AG08395 (cell line): ENCODE results near the gene ELOVL2.
"Not testable (repeated sequence)": the region's sequence is repeated elsewhere in the genome, so short reads cannot be mapped to it uniquely, and the experiment has no call there.

Experiments used
- DNase-seq: peaks from one replicate; pipeline ENCODE4 v3.0.0; 2012; ENCODE audit warnings: mixed read lengths, low spot score

The ELOVL2 gene

GRCh38 chr6:11021714-11022113 lies 22.4 kb downstream of the ELOVL2 start:
- no peak for DNase-seq

DNA sequence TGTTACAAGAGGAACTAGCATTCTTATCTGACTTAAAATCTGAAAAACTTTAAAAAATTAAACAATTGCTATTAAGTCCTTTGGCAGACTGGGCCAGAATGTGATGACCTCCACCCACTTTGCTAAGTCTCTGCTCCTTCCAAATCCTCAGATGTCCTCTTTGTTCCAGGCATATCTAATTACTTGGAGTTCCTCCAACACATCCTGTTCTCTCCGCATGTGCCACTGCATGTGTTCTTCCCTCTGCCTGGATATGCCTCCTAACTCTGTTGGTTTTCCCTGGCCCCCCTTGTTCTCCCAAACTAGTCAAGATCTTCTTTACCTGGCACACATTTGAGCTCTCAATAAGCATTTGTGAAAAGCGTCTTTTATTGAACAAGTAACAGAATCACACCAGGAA lies 23.1 kb downstream of the ELOVL2 start:
- no peak for DNase-seq

DNA sequence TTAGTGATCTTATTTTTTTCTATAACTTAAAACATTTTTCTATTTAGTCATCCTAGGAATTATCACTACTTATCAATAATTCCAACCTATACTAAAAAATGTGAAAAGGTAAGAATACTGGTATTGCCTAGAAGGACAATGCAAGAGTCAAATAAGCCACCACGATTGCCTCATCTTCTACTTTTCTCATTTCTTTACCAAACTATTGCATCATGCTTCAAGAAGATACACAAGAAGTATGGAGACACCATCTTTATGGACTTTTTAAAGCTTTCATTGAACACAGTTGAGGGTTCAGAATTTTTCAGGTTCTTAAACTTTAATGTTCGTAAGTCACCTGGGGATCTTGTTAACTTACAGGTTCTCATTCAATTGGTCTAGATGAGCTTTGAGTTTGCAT lies 25.9 kb downstream of the ELOVL2 start:
- DNase-seq = no peak

- DNase-seq = no peak
Measured at GRCh38 chr6:11017090-11017489, 27.0 kb downstream of the ELOVL2 start.

DNA sequence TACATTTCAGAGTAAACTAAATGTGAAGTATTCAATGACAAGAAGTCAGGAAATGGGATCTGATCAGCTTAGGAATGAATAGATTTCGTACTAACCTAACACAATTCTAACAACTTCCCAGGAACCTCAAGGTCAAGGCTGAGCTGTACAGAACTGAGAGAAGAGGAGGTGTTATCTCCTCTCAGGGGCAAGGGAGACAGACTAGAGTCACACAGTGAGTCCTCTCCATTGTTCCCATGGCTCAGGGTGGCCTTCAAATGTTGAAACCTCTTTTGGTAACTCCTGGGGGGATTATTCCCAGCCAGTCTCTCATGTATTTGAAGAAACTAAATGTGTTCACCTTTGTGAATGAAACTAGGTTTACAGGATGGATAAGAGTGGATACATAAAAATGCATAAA lies 27.7 kb downstream of the ELOVL2 start:
- DNase-seq = no peak

- no peak for DNase-seq
Measured at GRCh38 chr6:11015102-11015501, 29.0 kb downstream of the ELOVL2 start.

DNA sequence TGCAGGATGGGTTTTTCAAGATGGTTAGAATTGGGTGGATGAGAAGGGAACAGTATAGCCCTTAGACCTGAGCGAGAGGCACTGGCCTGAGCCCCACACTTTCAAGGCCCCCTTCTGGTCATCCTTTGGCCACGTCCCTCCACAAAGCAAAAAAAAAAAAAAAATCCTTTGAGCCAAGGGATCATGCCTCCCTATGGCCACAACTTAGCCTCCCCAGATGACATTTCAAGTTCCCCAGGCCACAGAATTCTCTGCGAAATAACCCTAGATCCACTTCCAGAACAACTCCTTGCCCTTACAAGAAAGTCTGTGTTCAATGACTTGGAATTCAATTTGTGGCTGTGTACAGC lies 30.4 kb downstream of the ELOVL2 start:
- DNase-seq = no peak

GRCh38 chr6:11012976-11013720 lies 31.0 kb downstream of the ELOVL2 start:
- no peak for DNase-seq

DNA sequence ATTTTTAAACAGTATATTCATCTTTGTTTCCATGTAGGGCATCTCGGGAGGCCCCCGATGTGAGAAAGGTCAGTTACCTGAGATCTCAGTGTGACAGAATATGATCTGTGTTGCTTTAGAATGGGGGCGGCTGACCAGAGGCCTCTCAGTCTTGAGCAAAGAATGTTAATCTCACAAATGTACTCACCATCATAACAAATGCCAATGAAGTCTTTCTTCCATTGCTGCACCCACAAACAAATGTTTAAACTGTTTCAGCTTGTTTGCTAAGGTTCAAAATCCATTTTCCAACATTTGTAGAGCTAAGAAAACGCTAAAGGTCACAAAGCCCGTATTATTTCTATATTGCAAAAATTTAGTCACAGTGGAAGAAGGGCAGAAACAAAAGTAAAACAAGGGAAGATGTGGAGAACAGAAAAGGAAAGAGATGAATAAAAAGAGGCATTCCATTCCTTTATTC lies 31.8 kb downstream of the ELOVL2 start:
- no peak for DNase-seq

DNA sequence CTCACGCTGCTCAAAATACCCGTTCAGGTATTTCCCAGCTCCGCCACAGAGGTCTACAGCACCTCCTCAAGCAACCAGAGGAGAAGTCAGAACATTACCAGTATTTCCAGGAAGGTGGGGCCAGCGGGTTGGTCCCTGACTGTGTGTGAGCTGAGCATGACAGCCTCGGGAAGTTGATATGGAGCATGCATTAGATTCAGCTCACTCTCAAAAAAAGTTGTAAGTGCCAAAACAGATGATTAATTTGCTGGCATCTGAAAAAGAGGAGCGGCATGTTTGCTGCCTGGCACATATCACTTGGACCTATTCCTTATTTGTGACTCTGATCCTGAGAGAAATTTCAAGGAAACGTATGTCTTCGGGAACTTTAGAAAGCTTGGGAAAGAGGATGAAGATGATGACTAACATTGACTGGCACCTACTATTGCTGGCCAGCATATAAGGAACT lies 32.3 kb downstream of the ELOVL2 start:
- DNase-seq = no peak

GRCh38 chr6:11009353-11009752 lies 34.8 kb downstream of the ELOVL2 start:
- DNase-seq = peak; percentile 16

DNA sequence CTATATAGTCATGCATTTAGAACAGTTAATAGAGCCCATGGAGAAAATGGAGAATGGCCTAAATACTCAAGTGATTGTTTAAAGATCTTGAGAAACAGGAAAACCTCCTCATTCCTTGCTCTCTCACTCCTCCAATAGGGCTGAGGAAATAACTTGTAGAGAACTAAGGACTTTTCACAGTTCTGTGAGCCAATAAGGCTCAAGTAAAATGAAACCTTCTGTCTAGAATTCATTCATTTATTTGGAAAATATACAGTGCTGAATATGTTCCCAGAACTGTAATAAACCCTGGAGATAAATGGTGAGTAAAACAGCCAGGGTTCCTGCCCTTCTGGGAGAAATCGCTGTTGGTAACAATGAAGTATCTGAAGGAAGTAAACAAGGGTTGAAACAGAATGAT lies 35.3 kb downstream of the ELOVL2 start:
- peak; percentile 15 for DNase-seq

DNA sequence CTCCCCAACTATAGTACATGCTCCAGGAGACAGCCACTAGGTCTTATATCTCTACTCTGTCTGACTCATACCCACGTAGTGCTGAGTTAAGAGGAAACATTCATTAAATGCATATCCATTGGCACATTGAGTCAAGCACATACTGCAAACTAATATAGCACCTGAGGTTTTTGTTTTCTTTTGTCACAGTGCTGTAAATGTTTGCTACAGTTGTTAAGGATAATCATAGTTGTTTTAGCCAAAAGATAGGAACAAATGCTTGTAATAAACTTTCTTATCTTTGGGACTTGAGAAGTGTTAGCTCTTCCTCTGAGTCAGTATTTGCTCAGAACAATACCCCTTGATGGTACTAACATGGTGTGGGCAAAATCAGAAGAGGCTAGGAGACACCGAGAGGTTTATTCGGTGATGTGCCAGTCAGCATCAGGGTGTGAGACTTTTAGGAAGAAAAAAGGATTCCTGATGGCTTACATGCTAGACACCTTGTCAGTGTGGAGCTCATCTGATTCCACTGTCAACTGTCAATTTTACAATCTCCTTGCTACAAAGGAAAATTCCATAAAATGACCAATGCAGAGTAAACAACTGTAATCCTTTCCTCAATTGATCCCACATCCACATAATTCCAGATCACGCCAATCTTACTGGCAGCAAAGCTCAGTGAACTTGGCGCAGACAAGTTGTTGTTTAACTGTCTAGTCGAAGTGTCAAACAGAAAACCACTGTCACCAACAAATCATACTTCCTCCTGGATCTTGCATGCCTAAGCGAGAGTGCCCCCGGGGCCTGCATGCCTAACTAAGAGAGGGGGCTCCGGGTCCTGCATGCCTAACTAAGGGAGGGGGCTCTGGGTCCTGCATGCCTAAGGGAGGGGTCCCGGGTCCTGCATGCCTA lies 36.1 kb downstream of the ELOVL2 start:
- no peak for DNase-seq

GRCh38 chr6:11006061-11006460 lies 38.0 kb downstream of the ELOVL2 start:
- DNase-seq = no peak

GRCh38 chr6:11003297-11003696 lies 40.8 kb downstream of the ELOVL2 start:
- not testable (repeated sequence) for DNase-seq

DNA sequence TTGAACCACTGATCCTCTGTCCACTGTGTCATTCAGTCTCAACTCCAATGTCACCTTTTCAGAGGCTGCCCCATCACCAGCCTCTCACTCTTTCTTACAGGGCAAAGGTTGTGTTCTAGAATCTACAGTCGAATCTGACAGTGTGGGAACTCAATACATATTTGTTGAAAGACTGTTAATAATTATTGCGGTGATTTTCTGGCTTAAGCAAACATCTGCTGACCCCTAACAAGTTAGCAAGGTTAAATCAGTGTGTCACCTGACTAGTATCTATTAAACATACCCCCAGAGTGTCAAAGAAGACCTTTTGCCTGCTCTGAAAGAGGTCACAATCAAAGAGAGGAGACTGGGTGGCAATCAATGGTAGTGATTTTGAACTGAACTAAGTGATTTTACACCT lies 41.9 kb downstream of the ELOVL2 start:
- no peak for DNase-seq

DNA sequence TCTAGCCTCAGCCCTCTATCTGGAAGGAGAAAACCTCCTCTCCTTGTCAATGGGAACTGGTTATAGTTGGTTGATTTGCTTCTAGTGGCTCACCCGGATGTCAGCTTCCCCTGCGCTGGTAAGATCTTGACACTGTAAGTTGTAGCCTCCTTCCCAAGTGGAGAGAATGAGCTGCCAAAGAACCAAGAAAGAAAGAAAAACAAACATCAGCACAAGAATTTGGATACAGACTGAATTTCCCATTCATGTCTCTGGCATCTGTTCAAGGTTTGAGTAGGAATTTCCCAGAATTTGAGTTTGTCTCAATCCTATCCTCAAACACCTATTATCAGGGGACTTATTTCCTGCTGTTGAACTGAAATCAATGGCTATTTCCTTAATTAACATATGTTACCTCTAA lies 44.1 kb downstream of the ELOVL2 start:
- no peak for DNase-seq

GRCh38 chr6:10995114-10995707 lies 48.9 kb downstream of the ELOVL2 start:
- no peak for DNase-seq

DNA sequence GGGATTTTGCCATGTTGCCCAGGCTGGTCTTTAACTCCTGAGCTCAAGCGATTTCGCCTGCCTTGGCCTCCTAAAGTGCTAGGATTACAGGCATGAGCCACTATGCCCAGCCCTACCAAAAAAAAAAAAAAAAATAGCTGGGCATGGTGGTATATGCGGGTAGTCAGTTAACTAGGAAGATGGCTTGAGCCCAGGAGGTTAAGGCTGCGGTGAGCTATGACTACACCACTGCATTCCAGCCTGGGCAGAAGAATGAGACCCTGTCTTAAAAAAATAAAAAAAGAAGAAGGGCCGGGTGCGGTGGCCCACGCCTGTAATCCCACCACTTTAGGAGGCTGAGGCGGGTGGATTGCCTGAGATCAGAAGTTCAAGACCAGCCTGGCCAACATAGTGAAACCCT lies 50.2 kb downstream of the ELOVL2 start:
- DNase-seq = no peak

- DNase-seq = no peak
Measured at GRCh38 chr6:10991115-10991514, 53.0 kb downstream of the ELOVL2 start.

- no peak for DNase-seq
Measured at GRCh38 chr6:10989587-10989986, 54.5 kb downstream of the ELOVL2 start.

DNA sequence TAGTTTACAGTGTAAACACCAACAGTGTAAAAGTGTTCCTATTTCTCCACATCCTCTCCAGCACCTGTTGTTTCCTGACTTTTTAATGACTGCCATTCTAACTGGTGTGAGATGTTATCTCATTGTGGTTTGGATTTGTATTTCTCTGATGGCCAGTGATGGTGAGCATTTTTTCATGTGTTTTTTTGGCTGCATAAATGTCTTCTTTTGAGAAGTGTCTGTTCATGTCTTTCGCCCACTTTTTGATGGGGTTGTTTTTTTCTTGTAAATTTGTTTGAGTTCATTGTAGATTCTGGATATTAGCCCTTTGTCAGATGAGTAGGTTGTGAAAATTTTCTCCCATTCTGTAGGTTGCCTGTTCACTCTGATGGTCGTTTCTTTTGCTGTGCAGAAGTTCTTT lies 59.1 kb downstream of the ELOVL2 start:
- DNase-seq = not testable (repeated sequence)

GRCh38 chr6:10981409-10981808 lies 62.7 kb downstream of the ELOVL2 start:
- no peak for DNase-seq
